ENCODE measurements around the gene PDCD6IP.
A peak's percentile ranks its signal among the peaks of the same experiment; 100 is the strongest.
"Not testable (repeated sequence)": the region's sequence is repeated elsewhere in the genome, so short reads cannot be mapped to it uniquely, and the experiment has no call there.

Gene PDCD6IP

GRCh38 chr3:33850599-33850998, 52.2 kb downstream of the PDCD6IP start:
- DNase-seq (ENCODE audit: low read depth in 4 of 4, low spot score in 1 of 4), result not testable (repeated sequence)

DNA sequence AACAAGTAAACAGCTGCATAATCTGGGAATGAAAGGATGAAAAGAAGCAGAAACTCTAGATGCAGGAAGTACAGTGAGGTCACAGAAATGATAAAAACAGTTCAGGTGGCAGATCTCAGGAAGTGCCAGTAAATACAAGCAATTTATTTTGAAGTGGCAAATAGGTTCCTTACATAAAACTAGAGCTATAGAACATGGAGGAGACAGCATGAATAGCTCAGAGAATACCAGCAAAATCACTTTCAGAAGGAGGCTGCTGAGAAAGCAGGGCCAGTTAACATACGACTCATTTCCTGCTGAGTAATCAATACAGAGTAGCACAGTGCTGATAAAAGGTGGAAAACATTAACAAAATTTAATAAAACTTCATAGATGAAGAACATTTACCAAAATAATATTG, 57.0 kb downstream of the PDCD6IP start:
- not testable (repeated sequence) for DNase-seq (ENCODE audit: low read depth in 4 of 4, low spot score in 1 of 4)

DNA sequence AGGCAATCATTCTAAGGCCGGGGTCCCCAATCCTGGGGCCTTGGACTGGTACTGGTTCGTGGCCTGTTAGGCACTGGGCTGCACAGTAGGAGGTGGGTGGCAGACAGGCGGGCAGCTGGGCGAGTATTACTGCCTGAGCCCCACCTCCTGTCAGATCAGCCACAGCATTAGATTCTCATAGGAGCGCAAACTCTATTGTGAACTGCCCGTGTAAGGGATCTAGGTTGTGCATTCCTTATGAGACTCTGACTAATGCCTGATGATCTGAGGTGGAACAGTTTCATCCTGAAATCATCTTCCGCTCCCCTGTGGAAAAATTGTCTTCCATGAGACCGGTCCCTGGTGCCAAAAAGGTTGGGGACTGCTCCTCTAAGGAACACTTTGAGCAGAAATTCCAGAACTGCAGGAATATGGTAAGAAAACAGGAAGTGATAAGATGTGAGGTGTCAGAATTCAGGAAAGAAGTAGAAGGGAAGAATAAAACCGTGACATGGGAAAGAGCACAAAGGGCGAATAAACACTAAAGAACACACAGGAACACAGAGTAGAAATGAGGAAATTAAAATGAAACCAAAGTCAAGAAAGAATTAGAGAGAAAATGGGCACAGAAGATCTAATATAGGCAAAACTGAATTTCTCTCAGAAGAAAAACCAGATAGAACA, 57.6 kb downstream of the PDCD6IP start:
- DNase-seq (ENCODE audit: low read depth in 4 of 4, low spot score in 1 of 4), result no peak

- not testable (repeated sequence) for DNase-seq (ENCODE audit: low read depth in 4 of 4, low spot score in 1 of 4)
Measured at GRCh38 chr3:33857701-33858100, 59.3 kb downstream of the PDCD6IP start.

- DNase-seq (ENCODE audit: low read depth in 4 of 4, low spot score in 1 of 4), result no peak
Measured at GRCh38 chr3:33858131-33858530, 59.7 kb downstream of the PDCD6IP start.

GRCh38 chr3:33860373-33861050, 62.1 kb downstream of the PDCD6IP start:
- DNase-seq (ENCODE audit: low read depth in 4 of 4, low spot score in 1 of 4), result no peak

DNA sequence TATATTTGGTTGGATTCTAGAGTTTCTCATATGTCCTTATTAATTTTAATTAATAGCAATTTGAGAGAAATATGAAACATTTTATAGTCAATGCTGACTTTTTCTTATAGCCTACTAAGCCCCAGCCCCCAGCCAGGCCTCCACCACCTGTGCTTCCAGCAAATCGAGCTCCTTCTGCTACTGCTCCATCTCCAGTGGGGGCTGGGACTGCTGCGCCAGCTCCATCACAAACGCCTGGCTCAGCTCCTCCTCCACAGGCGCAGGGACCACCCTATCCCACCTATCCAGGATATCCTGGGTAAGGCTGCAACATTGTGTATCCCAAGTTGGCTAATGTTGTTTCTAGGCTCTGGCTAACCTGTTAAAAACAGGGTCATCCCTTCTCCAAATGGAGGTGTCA, 66.7 kb downstream of the PDCD6IP start:
- no peak for DNase-seq (ENCODE audit: low read depth in 4 of 4, low spot score in 1 of 4)

DNA sequence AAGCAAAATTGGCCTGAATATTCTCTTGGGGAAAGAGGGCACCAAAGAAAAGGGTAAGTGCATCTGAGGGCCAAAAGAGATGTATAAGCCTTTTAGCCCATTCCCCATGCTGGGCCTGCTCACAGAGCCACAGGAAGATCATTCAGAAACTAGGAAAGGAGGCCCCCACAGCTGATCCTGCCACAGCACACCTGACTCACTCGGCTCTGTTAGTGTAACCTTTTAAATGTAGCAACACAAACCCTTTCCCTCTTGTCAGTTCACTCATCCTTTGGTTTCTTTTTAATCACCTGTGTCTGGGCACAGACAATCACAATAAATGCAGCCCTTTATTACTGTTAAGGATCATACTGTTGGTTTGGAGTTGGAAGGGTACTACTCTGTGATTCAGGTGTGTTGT, 69.9 kb downstream of the PDCD6IP start:
- DNase-seq (ENCODE audit: low read depth in 4 of 4, low spot score in 1 of 4), result no peak

DNA sequence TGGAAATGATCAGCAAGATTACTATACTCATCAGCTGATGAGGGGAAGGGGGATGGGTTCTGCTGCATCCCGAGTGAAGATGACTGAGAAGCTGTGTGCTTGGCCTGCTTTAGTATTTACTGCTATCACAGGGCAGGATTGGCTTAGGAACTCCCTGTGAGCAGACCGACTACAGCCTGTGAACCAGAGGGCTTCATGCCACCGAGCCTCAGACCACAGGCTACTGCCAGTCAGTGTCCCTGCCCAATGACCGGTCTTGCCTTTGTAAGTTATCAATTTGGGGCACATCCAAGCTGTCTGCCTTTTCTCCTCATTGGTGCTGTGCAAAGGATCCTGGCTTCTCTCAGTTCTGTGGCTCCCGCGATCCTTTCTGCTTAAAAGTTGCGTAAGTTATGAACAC, 71.5 kb downstream of the PDCD6IP start:
- DNase-seq (ENCODE audit: low read depth in 4 of 4, low spot score in 1 of 4), result no peak

DNA sequence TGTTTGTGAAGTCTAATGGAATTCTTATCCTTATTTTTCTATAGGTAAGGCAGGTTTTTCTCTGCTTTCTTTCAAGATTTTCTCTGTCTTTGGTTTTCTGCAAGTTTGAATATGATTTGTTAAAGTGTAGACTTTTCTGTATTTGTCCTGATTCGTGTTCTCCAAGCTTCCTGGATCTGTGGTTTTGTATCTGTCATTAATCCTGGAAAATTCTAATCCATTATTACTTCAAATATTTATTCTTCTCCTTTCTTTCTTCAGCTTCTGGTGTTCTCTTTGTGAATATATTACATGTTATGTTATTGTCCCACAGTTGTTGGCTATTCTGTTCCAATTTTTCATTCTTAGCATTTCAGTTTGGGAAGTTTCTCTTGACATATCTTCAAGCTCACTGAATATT, 76.4 kb downstream of the PDCD6IP start:
- DNase-seq (ENCODE audit: low read depth in 4 of 4, low spot score in 1 of 4), result no peak

DNA sequence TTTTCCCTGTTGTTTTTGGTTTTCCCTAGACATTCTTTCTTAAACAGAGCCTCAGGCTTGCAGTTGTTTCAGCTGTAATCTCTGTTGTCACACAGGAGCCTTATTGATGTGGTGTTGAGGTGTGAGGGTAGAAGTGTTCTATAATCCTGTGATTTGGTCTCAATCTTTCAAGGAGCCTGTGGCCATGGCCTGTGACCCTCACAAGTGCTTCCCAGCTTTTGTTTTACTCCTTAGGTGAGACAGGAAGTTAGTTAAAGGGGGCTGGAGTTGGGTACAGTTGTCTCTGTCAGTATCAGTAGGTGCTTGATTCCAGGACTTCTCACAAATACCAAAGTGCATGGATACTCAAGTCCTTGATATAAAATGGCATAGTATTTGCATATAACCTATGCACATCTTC, 77.2 kb downstream of the PDCD6IP start:
- DNase-seq (ENCODE audit: low read depth in 4 of 4, low spot score in 1 of 4), result no peak

- DNase-seq (ENCODE audit: low read depth in 4 of 4, low spot score in 1 of 4), result no peak
Measured at GRCh38 chr3:33877187-33877586, 78.8 kb downstream of the PDCD6IP start.

- no peak for DNase-seq (ENCODE audit: low read depth in 4 of 4, low spot score in 1 of 4)
Measured at GRCh38 chr3:33879540-33879939, 81.1 kb downstream of the PDCD6IP start.

- DNase-seq (ENCODE audit: low read depth in 4 of 4, low spot score in 1 of 4), result no peak
Measured at GRCh38 chr3:33881156-33882064, 83.0 kb downstream of the PDCD6IP start.

- no peak for DNase-seq (ENCODE audit: low read depth in 4 of 4, low spot score in 1 of 4)
Measured at GRCh38 chr3:33882296-33882695, 83.9 kb downstream of the PDCD6IP start.

DNA sequence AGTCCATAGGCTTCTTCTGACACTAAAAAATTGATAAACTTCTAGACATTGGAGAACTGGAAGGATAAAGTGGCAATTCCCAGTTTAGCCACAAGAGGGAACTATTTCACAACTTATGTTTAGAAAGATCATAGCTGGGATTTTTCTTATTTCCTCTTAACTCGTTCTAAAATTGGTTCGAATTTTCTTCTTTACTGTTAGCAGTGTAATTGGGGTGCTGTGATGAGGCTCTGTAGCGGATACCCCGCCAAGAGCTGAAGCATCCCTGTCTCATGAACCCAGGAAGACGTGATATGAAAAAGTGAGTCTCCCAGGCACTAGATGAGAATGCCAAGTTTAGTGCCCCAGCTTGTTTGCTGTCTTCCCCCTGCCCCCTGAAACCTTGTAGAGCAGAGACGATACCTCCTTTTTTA, 85.1 kb downstream of the PDCD6IP start:
- peak in 2 of 4 experiments; percentile 9 to 25 for DNase-seq (ENCODE audit: low read depth in 4 of 4, low spot score in 1 of 4)

GRCh38 chr3:33883951-33884561, 85.6 kb downstream of the PDCD6IP start:
- no peak for DNase-seq (ENCODE audit: low read depth in 4 of 4, low spot score in 1 of 4)

GRCh38 chr3:33884701-33885100, 86.3 kb downstream of the PDCD6IP start:
- DNase-seq (ENCODE audit: low read depth in 4 of 4, low spot score in 1 of 4), result no peak

- no peak for DNase-seq (ENCODE audit: low read depth in 4 of 4, low spot score in 1 of 4)
Measured at GRCh38 chr3:33885496-33885895, 87.1 kb downstream of the PDCD6IP start.

- DNase-seq (ENCODE audit: low read depth in 4 of 4, low spot score in 1 of 4), result no peak
Measured at GRCh38 chr3:33886015-33886414, 87.6 kb downstream of the PDCD6IP start.

GRCh38 chr3:33887478-33887877, 89.0 kb downstream of the PDCD6IP start:
- DNase-seq (ENCODE audit: low read depth in 4 of 4, low spot score in 1 of 4), result no peak
